Trophoblast cell (in vitro differentiated cells and primary cell): ENCODE measurements around the gene CDCA8.

Source experiments
- DNase-seq, 2 donors: peaks; one replicate each; pipeline ENCODE4 v3.0.0-alpha.2; 2016
- H2AFZ ChIP-seq: 2 replicates; pipeline ENCODE4 v1.6.1; 2013; ENCODE audit warnings: low read length, moderate library complexity, mild to moderate bottlenecking; ENCODE audit not compliant: insufficient read depth, poor library complexity
- H2AK5ac ChIP-seq: 2 replicates; pipeline ENCODE4 v1.6.1; 2013; ENCODE audit warnings: mild to moderate bottlenecking, low read length
- H2BK120ac ChIP-seq: 2 replicates; pipeline ENCODE4 v1.6.1; 2013; ENCODE audit warnings: low read length, mild to moderate bottlenecking, moderate library complexity; ENCODE audit not compliant: insufficient read depth, poor library complexity
- H2BK12ac ChIP-seq: 2 replicates; pipeline ENCODE4 v1.6.1; 2013; ENCODE audit warnings: mild to moderate bottlenecking, low read length, moderate library complexity
- H2BK5ac ChIP-seq: 2 replicates; pipeline ENCODE4 v1.6.1; 2013; ENCODE audit warnings: low read length, low read depth, moderate library complexity, mild to moderate bottlenecking; ENCODE audit not compliant: poor library complexity
- H3K14ac ChIP-seq: 2 replicates; pipeline ENCODE4 v1.6.1; 2013; ENCODE audit warnings: mild to moderate bottlenecking, low read length
- H3K18ac ChIP-seq: 2 replicates; pipeline ENCODE4 v1.6.1; 2013; ENCODE audit warnings: mild to moderate bottlenecking, low read length
- H3K23ac ChIP-seq: 2 replicates; pipeline ENCODE4 v1.6.1; 2013; ENCODE audit warnings: low read length
- H3K27ac ChIP-seq: 2 replicates; pipeline ENCODE4 v1.5.1; 2013; ENCODE audit warnings: low read depth, mild to moderate bottlenecking, inconsistent platforms, low read length, moderate library complexity
- H3K27me3 ChIP-seq: 2 replicates; pipeline ENCODE4 v1.6.1; 2013; ENCODE audit warnings: inconsistent platforms, mild to moderate bottlenecking, low read length, moderate library complexity; ENCODE audit not compliant: insufficient read depth
- H3K36me3 ChIP-seq, 2 experiments: 1 replicate in 1 of 2; 2 replicates in 1 of 2; pipeline ENCODE4 v1.6.1; 2013; ENCODE audit warnings: low read length in 2 of 2, mild to moderate bottlenecking in 2 of 2, moderate library complexity in 1 of 2; ENCODE audit not compliant: insufficient read depth in 2 of 2, control insufficient read depth in 1 of 2
- H3K4ac ChIP-seq: 2 replicates; pipeline ENCODE4 v1.6.1; 2013; ENCODE audit warnings: low read depth, mild to moderate bottlenecking, low read length, moderate library complexity
- H3K4me1 ChIP-seq, 2 experiments: 1 replicate in 1 of 2; 2 replicates in 1 of 2; pipeline ENCODE4 v1.6.1; 2013; ENCODE audit warnings: low read length in 2 of 2, mild to moderate bottlenecking in 2 of 2, moderate library complexity in 1 of 2; ENCODE audit not compliant: insufficient read depth in 2 of 2, control insufficient read depth in 1 of 2
- H3K4me2 ChIP-seq: 2 replicates; pipeline ENCODE4 v1.6.1; 2013; ENCODE audit warnings: inconsistent platforms, mild to moderate bottlenecking, low read length, moderate library complexity
- H3K4me3 ChIP-seq: 2 replicates; pipeline ENCODE4 v1.5.1; 2013; ENCODE audit warnings: mild to moderate bottlenecking, low read depth, low read length, inconsistent platforms
- H3K79me1 ChIP-seq: one replicate; pipeline ENCODE4 v1.6.1; 2013; ENCODE audit warnings: low read length
- H3K79me2 ChIP-seq: 2 replicates; pipeline ENCODE4 v1.6.1; 2013; ENCODE audit warnings: low read length, mild to moderate bottlenecking; ENCODE audit not compliant: control insufficient read depth, insufficient read depth, poor library complexity
- H3K9ac ChIP-seq: 2 replicates; pipeline ENCODE4 v1.6.1; 2013; ENCODE audit warnings: mild to moderate bottlenecking, low read length
- H3K9me3 ChIP-seq: 2 replicates; pipeline ENCODE4 v1.6.1; 2013; ENCODE audit warnings: low read depth, mild to moderate bottlenecking, control low read depth, inconsistent platforms, low read length; ENCODE audit not compliant: insufficient read depth
- H4K12ac ChIP-seq: 2 replicates; pipeline ENCODE4 v1.6.1; 2013; ENCODE audit warnings: low read depth, mild to moderate bottlenecking, low read length, moderate library complexity
- H4K8ac ChIP-seq: 2 replicates; pipeline ENCODE4 v1.6.1; 2013; ENCODE audit warnings: low read depth, mild to moderate bottlenecking, low read length, moderate library complexity
- H4K91ac ChIP-seq: one replicate; pipeline ENCODE4 v1.6.1; 2013; ENCODE audit warnings: low read depth, mild to moderate bottlenecking, low read length, moderate library complexity
- WGBS: extraction: QIAGEN DNeasy Blood & Tissue Kit; methylation state at CpG from one replicate; pipeline ENCODE4 v1.1.7; 2013; ENCODE audit warnings: missing lambda C conversion rate; ENCODE audit not compliant: insufficient read length, insufficient coverage; ENCODE audit errors: extremely low coverage; 5-methylcytosine and 5-hydroxymethylcytosine counted together

Gene CDCA8

DNA sequence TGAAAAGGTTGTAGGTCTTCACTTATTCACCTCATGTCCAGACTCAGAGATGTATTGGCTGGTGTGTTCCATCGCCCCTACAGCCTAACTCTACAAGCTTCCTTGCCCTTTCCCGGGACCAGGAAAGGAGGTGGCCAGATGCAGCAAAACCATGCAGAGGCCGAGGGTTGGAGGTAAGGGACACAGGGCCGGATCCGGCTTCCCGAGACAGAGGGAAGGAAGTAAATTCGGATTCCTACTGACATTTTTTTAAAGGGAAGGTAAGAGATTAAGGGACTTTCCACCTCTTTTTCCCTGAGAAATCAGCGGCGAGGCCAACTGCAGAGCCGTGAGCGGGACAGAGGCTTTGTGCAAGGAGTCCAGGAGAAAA is 59.9 kb downstream of the CDCA8 start:
- H2BK5ac ChIP-seq, result no peak overlapping the region
- H3K9me3 ChIP-seq, result peaks cover 7% of the 10 kb centered on the region
- WGBS, result no CpG with 5 or more reads among the region's 11 CpGs
- no peaks in the 10 kb centered on the region for H3K79me1 ChIP-seq
- H4K12ac ChIP-seq, result no peak overlapping the region
- H3K23ac ChIP-seq, result no peak overlapping the region
- DNase-seq, result no peak
- no peak overlapping the region for H2AK5ac ChIP-seq
- H3K18ac ChIP-seq, result no peak overlapping the region
- H3K14ac ChIP-seq, result no peak overlapping the region
- H3K79me2 ChIP-seq, result no peaks in the 10 kb centered on the region
- H2BK12ac ChIP-seq, result no peak overlapping the region
- H3K27me3 ChIP-seq, result peaks cover 42% of the 10 kb centered on the region
- H4K8ac ChIP-seq, result no peak overlapping the region
- no peak overlapping the region for H3K27ac ChIP-seq
- no peaks in the 10 kb centered on the region for H3K36me3 ChIP-seq
- no peak overlapping the region for H3K4me3 ChIP-seq
- no peak overlapping the region for H2BK120ac ChIP-seq
- H3K4me1 ChIP-seq, result peaks cover 0 to 3% of the 10 kb centered on the region in 2 experiments
- no peak overlapping the region for H4K91ac ChIP-seq
- H3K4me2 ChIP-seq, result no peak overlapping the region
- H3K9ac ChIP-seq, result no peak overlapping the region
- no peak overlapping the region for H3K4ac ChIP-seq
- no peak overlapping the region for H2AFZ ChIP-seq

DNA sequence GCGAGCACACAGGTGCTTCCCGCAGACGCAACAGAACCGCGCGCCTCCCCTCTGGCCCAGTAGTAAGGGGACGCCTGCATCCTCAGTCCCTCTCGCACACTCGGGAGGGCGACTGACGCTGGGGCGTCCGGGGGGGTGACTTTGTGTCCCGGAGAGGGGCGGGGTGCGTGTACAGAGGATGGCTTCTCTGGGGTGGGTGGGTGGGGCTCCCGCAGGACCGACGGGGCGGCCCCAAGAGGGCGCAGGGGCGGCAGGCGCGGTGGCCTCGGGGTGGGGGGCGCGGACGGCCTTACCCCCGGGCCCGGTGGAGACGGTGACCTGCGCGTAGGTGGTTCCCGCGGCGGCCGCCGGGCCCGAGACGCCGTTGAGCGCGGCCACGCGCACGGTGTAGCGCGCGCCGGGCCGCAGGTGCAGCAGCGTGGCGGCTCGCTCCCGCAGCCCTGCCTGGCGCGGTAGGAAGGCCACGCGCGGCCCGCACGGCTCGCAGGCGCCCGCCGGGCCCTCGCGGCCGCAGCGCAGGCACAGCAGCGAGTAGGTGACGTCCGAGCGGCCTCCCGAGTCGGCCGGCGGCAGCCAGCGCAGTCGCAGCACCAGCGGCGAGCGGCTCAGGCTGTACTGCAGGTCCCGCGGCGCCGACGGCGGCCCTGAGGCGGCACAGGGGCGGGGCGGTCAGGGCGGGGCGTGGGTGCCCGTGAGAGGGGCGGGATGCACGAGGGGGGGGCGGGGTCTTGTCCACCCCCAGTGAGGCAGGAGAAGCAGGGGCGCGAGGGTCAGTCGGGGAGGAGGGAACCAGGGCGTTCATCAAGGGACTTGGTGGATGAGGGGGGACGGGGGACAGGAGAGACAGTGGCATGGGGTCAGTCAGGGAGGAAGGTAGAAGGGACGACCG is 60.5 kb downstream of the CDCA8 start:
- peak in 1 of 2 donors; percentile 35 for DNase-seq
- no peak overlapping the region for H3K18ac ChIP-seq
- H4K91ac ChIP-seq, result no peak overlapping the region

DNA sequence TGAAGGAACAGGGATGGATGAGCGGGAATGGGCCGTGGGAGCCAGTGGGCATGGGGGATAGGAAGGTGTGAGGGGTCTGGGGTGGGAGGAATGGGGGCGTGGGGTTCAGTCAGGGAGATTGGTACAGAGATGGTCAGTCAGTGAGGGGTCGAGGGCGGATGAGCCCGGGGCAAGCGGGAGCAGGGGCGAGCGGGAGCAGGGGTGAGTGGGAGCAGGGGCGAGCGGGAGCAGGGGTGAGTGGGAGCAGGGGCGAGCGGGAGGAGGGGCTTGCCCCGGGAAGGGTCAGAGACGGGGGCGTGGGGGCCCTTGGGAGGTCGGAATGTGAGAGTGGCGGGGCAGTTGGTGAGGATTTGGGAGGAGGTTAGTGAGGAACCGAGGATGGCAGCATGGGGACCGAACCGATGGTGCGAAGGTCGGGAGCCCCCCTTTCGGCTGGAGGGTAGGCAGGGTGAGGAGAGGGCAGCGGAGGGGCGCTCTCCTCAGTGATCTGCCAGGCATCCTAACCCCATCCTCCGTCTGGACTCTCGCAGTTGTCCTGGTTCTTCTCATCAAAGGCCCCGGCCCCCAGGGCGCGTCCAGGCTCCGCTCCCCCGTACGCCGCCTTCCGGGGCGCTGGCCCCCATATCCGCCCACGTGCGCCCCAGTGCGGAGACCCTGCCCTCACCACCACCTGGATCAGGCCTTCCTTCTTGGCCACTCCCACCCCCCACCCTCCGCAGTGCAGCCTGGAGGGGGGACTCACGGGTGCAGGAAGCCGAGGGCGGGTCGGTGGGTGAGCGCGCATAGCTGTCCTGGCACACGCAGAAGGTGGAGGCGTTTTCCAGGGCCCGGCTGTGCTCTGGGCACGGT is 61.4 kb downstream of the CDCA8 start:
- no peak overlapping the region for H4K8ac ChIP-seq
- H4K12ac ChIP-seq, result no peak overlapping the region
- peaks cover 7% of the 10 kb centered on the region for H3K9me3 ChIP-seq
- WGBS, result no CpG with 5 or more reads among the region's 52 CpGs
- H3K4ac ChIP-seq, result no peak overlapping the region
- H3K79me1 ChIP-seq, result no peaks in the 10 kb centered on the region
- H2BK5ac ChIP-seq, result no peak overlapping the region
- H3K14ac ChIP-seq, result no peak overlapping the region
- no peak overlapping the region for H4K91ac ChIP-seq
- H3K4me3 ChIP-seq, result peak overlapping the region; percentile 43
- H3K18ac ChIP-seq, result no peak overlapping the region
- H3K27me3 ChIP-seq, result peaks cover 44% of the 10 kb centered on the region
- H2AK5ac ChIP-seq, result no peak overlapping the region
- peaks cover 0 to 3% of the 10 kb centered on the region in 2 experiments for H3K4me1 ChIP-seq
- H2BK12ac ChIP-seq, result no peak overlapping the region
- no peak overlapping the region for H2BK120ac ChIP-seq
- H3K27ac ChIP-seq, result no peak overlapping the region
- no peak overlapping the region for H3K4me2 ChIP-seq
- no peak overlapping the region for H3K23ac ChIP-seq
- H2AFZ ChIP-seq, result no peak overlapping the region
- no peaks in the 10 kb centered on the region for H3K36me3 ChIP-seq
- no peak overlapping the region for H3K9ac ChIP-seq
- no peak for DNase-seq
- no peaks in the 10 kb centered on the region for H3K79me2 ChIP-seq

More for the DNA sequence above, 60.5 kb downstream of the CDCA8 start:
- Histone ChIP-seq H3K36me3 (no peaks in the 10 kb centered on the region), H2BK5ac (no peak overlapping the region), H4K12ac (no peak overlapping the region), H3K79me2 (no peaks in the 10 kb centered on the region), H3K79me1 (no peaks in the 10 kb centered on the region), H3K4me1 (peaks cover 0 to 3% of the 10 kb centered on the region in 2 experiments), H3K23ac (no peak overlapping the region), H2BK12ac (no peak overlapping the region), H3K4ac (no peak overlapping the region), H2AK5ac (no peak overlapping the region), H3K4me3 (peak overlapping the region; percentile 70), H2AFZ (no peak overlapping the region), H4K8ac (no peak overlapping the region), H3K27me3 (peaks cover 44% of the 10 kb centered on the region), H3K9me3 (peaks cover 7% of the 10 kb centered on the region), H3K9ac (no peak overlapping the region), H3K14ac (no peak overlapping the region), H3K27ac (no peak overlapping the region), H3K4me2 (peak overlapping the region; percentile 97), H2BK120ac (no peak overlapping the region)
- WGBS, result no CpG with 5 or more reads among the region's 105 CpGs

DNA sequence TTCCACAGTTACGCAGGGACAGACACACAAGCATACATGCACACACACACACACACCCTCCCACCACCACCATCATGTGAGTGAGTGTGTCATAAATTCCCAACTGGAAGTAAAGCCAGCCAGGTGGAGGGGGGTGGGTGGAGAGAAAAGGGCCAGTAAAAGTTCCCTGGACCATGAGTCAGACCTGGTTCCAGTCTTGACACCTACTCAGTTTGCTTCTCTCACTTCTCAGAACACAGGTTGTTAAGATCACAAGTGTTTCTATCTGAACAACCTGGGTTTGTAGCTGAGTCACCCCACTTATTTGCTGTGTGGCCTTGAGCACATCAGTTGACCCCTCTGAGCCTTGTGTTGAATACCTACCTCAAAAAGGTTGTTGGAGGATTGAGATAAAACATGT is 63.0 kb downstream of the CDCA8 start:
- Histone ChIP-seq H3K4ac (no peak overlapping the region), H2BK120ac (no peak overlapping the region), H3K9ac (no peak overlapping the region), H3K27ac (no peak overlapping the region), H3K79me2 (no peaks in the 10 kb centered on the region), H3K9me3 (peaks cover 7% of the 10 kb centered on the region), H3K4me2 (no peak overlapping the region), H3K79me1 (no peaks in the 10 kb centered on the region), H3K27me3 (peaks cover 44% of the 10 kb centered on the region), H2BK5ac (no peak overlapping the region), H3K4me1 (peaks cover 0 to 3% of the 10 kb centered on the region in 2 experiments), H2AFZ (no peak overlapping the region), H3K14ac (no peak overlapping the region), H4K91ac (no peak overlapping the region), H4K12ac (no peak overlapping the region), H3K23ac (no peak overlapping the region), H3K4me3 (no peak overlapping the region), H3K36me3 (no peaks in the 10 kb centered on the region), H3K18ac (no peak overlapping the region), H2BK12ac (no peak overlapping the region), H4K8ac (no peak overlapping the region), H2AK5ac (no peak overlapping the region)
- WGBS, result no CpG with 5 or more reads among the region's 1 CpG
- DNase-seq, result no peak
